HG03521 (cell line): ENCODE data around the gene NRAS.

Experiments
- ATAC-seq: cut with Tn5 transposase; IDR thresholded peaks from one replicate; pipeline ENCODE4 v1.9.1; 2021; ENCODE audit warnings: mild to moderate bottlenecking, moderate library complexity; ENCODE audit not compliant: unreplicated experiment

The NRAS gene

DNA sequence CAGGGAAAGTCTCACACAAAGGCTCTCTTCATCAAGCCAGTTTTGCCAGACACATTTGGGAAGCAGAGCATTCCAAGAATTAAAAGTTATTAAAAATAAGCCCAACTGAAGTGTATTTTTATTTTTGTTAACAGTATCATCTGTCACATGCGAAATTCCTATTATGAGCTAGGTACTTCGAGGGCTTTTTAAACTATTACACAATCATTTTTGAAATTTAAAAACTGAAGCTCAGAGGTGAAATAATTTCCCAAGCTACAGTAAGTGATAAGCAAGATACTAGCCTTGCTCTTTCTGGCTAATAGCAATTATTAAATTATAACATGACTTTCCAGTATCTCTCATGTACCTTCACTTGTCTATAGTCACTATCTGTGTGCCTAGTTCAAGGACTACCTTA is 12.0 kb upstream of the NRAS start:
- ATAC-seq, result no peak

DNA sequence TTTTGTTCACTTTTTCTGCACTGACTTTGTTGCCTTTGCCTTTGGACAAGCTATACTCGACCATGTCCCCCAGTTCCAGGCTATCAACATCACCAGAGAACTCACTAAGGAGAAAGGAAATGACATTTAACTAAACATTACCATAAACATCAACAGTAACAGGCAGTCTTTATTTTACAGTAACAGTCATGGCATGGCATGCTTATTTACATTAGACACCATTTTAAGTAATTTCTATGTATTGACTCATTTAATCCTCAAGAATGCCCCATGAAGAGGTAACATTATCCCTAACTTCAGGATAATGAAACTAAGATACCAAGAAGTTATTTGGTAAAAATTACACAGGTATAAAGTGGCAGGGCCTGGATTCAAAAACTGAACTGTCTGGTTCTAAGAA is 8.7 kb upstream of the NRAS start:
- ATAC-seq, result no peak

DNA sequence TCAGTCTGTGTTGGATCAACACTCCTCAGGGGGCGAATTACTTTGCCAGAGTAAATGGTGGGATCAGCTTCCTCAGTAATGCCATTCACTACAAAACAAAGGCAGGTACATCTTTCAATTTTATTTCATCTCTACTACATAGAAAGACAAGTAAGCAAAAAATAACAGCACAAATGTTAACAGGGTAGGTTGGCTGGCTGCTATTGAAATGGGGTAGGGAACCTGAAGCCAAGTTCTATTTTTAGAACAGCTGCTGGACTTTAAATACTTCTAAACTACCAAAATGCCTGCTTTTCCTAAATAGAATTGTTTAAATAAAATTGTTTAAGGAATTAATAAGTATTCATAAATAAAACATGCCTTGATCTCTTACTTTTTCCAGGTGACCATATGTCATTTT is 7.3 kb upstream of the NRAS start:
- ATAC-seq, result no peak

DNA sequence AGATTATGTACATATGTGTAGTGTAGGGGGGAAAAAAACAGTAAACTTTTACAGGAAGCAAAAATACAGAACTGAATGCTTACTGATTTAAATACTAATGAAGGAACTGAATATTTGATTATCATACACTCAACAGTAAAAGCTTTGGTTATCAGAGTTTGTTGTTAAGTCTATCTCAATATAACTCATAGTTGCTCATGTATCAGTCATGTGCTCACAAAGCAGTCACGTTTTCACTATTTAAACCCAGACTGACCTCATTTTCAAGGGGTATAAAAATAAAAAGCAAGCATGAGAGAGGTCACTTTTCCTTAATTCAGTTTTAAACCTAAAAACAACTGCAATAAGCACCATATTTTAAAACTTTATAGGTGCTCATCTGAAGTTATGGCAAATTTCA is 6.9 kb upstream of the NRAS start:
- ATAC-seq, result no peak

DNA sequence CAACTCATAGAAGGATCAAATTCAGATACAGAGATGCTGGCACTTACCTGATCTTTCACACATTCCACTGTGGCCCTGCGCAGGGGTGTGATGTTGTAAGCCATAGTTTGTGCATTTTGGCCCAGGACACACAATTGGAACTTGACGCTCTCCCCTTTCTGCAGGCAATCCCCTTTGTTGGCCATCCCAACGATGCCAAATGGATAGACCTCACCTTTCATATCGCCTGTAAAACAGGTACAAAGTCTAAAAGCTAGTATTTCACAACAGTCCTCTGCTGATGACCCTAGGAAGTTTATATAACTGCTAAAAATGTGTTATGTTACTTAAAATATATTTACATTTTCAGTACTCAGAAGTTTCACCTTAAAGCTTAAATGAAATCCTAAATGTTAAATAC is 3.9 kb upstream of the NRAS start:
- no peak for ATAC-seq

DNA sequence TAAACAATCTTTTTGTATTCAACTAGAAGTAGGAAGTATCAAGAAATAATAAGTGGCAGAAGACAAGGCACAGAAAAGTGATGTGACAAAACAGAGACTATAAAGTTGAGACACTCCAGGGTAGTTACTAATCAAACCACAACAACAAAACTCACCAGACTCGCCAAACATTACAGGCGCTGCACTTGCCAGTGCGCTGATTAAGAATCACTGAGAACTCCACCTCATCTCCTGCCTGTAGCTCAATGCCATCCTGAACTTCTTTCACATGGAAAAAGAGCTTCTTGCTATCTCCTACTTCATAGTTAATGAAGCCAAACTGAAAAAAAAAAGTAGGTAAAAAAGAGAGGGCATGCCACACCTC is 2.8 kb upstream of the NRAS start:
- no peak for ATAC-seq

DNA sequence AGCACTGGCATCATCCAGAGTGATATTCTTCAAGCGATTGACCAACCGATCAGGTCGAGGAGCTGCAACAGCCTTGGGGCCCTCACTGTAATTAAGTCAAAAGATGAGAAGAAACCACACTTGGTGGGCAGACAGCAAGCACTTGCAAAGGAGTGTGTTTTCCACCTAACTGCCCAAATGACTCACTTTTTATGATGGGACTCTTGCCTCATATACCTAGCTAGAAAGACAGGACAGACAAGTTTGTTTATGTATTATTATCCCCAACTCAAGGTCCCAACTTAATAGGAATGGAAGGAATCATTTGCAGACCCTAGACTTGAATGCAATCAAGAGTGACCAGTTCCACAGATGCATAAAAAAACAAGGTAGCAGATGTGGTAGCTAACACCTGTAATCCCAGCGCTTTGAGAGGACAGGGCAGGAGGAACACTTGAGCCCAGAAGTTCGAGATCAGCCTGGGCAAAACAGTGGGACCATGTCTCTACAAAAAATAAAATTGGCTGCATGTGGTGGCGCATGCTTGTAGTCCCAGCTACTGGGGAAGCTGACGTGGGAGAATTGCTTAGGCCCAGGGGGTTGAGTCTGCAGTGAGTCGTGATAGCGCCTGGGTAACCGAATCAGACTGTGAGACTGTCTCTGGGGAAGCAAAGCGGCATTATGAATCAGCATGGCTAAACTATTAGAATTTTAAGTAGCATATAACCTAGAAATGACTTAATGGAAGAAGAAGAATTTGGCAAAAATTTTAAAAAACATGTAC is 2.3 kb upstream of the NRAS start:
- ATAC-seq, result no peak

DNA sequence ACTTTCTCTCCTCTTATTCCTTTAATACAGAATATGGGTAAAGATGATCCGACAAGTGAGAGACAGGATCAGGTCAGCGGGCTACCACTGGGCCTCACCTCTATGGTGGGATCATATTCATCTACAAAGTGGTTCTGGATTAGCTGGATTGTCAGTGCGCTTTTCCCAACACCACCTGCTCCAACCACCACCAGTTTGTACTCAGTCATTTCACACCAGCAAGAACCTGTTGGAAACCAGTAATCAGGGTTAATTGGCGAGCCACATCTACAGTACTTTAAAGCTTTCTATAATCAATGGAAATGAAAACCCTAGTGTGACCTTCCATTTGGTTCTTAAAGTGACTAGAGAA is 643 bp downstream of the NRAS start:
- no peak for ATAC-seq

DNA sequence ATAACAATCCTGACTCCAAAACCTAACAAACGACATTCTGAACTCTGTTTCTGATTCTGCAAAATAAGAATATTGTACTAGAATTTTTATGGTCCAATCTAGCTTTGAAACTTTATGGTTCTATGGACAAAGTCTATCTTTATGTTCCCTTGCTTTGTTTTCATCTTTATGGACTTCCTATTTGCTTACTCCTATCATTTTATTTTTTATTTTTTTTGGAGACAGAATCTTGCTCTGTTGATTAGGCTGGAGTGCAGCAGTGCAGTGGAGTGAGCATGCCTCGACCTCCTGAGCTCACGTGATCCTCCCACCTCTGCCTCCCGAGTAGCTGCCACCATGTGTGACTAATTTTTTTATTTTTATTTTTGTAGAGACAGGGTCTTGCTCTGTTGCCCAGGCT is 3.6 kb downstream of the NRAS start:
- no peak for ATAC-seq

DNA sequence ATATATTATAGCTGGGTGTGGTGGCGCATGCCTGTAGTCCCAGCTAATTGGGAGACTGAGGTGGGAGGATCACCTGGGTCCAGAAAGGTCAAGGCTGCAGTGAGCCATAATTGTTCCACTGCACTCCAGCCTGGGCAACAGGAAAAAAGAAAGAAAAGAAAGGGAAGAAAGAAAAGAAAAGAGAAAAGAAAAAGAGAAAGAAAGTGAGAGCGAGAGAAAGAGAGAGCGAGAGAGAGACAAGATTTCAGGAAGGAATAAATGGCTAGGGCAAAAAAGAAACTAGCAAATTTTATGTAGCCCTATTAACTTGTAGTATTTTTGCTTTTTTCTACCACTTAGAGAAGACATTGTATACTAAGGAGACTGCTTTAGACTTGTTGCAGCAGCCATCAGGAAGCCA is 6.2 kb downstream of the NRAS start:
- no peak for ATAC-seq

DNA sequence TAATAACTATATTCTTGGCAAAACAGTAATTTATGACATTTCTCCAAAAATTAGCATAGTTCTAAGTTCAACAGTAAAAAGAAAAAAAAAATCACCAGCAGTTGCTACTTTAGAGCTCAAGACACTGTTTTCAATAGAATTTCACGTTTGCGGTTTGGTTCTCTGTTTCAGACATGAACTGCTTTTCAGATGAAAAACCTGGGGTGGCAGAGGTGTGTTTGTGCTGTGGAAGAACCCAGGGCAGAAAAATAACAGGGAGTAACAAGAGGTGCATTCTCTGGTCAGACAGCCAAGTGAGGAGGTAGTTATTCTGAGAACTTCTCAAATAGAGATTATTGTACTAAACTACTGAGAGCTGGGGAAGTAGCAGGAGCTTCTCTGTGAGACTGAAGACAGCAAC is 9.0 kb downstream of the NRAS start:
- ATAC-seq, result no peak

DNA sequence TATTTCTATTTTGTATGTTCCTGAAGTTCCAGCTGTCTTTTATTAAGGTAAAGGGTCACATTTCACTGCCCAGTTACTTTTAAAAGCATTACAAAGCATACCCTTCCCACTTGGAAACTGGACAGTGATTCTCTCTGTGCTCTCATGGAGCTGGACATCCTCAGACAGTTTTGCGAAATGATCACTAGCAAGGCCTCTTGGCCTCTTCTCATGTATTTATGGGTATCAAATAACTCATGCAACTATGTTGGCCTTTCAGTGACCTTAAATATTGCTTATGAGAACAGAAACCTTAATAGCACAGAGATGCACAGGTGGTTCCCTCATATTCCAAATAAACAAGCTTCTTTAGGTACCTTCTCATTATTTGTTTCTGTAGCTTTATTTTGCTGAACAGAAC is 13.3 kb downstream of the NRAS start:
- ATAC-seq, result no peak

DNA sequence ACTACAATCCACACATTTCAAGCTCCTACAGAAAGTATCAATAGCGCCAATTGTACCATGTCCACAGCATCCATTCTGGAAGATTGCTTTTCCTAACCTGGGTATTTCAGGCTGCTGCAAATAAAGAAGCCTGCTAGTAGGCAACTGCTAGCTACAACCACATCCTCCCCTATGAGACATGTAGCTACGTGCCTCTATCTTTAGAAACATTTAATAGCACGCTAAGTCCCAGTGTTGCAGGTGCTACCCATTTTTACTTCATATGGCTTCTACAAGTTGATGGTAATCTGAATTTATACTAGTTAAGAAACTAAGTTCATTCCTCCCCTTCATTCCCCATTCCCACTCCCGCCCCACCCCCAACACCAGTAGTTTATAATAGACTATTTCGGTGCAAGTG is 13.8 kb downstream of the NRAS start:
- ATAC-seq, result no peak

DNA sequence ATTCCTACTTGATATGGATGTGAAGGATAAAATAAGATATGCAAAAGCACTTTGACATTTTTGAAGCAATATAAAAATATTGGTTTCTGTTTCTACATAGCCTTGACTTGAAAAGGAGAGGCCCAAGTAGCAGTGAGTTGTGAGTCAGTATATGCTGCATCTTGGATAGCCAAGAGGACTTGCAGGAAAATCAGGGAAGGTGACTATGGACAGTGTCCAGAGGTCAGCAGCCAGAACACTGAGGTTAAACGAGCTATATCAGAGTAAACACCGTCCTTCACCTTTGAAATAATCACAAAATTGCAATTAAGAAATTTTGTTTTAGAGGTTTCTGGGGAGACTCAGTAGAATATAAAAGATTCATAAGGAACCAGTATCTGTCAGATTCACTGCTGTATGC is 14.6 kb downstream of the NRAS start:
- ATAC-seq, result no peak

DNA sequence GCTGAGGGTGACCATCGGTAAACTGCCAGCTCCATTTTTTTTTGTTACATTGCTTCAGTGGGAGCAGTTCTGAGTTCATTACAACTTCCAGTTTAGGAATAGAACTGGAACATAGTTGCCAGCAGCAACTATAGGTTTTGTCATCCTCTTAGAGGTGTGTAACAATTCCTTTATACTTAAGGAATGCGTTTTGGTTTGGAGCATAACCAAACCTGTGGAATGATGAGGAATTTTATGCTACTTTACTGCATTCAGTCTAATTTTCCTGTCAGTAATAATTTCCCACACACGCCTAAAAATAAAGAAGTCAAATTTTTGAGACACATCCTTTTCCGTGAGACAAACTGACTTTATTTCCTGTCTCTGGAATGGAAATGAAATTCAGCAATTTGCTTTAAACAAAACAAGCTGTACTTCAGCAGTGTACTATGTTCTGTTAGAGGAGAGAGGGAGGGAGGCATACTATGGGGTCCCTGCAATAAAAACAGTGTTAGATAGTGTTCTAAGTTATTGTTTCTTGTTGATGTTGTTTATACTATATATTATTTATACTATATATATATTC is 16.5 kb downstream of the NRAS start:
- ATAC-seq, result no peak

DNA sequence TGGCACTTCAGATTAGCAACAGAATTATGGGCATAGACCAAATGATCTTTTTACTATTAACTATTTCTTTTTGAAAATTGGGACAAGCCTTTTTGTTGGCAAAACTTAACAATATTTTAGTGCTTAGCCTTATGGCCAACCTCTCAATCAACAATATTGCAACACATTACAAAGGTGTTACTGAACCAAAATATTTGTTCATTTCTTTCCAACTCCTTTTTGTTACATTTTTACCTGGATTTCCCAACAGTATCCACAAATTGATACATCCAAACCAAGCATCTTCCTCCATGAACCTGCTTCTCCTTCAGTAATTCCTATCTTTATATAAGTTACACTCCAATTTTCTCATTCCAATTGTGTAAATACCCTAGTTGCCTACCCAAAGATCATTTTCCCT is 19.8 kb downstream of the NRAS start:
- ATAC-seq, result no peak

DNA sequence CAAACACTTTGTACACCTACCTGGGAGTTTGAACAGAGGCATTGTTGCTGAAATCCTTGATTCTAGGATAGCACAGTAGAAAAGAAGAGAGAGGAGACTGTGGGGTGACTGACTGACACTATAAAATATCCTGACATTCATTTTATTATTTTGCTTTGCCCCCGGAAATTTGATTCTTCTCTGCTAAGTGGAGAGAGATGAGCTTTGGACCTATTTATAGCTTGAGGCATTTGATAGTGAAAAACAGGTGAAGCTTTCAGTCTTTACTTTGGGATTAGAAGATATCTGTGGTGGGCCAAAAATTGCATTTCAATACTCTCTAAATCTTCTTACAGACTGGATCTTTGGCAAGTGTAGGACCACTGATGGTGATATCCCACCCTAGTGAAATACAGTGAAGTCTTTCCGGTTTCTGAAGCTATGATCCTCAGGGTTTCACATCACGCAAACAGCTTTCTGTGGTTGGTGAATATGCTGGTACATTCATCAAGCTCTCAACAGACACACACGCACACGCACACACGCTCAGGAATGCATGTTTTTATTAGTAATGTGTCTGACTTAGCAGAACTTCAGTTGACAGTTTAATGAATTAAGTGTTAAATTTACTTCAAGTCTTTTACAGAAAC is 21.0 kb downstream of the NRAS start, which contains the start of gene AMPD1:
TSS of gene AMPD1 (minus strand) at position 117 of the 629 bp plus-strand sequence. CDS start at position 42, 75 bp downstream.
- ATAC-seq, result no peak

DNA sequence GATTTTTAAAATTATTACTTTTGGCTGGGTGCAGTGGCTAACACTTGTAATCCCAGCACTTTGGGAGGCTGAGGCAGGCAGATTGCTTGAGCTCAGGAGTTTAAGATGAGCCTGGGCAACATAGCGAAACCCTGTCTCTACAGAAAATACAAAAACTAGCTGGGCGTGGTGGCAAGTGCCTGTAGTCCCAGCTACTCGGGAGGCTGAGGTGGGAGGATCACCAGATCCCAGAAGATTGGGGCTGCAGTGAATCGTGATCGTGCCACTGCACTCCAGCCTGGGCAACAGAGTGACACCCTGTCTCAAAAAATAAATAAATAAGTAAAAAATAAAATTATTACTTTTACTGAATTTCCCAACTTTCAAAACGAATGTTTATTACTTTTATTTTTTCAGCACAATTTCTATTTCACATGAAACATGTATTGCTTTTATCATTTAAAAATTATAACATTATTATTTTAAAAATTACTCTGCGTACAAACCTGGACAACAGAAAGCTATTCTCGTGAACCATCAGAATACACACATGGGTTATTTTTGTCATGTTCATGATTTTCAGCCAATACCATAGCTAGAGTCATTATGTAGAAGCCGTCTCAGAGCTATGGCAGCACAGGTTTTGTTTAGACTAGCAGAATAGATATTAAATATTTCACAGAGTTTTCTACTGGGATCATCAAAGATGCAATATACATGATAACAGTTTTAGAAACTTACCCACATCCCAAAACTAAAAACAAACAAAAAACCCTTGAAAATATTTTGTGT is 21.8 kb downstream of the NRAS start:
- no peak for ATAC-seq

DNA sequence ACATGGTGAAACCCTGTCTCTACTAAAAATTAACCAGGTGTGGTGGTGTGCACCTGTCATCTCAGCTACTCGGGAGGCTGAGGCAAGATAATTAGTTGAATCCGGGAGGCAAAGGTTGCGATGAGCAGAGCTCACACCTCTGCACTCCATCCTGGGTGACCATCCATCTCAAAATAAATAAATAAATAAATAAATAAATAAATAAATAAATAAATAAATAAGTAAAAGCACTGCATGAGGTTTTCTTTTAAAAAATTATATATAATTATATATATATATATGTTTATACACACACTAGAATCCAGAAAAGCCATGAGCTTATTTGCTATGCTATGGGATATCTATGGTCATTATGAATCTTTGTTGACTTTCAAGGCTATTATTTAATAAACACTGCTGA is 23.6 kb downstream of the NRAS start:
- no peak for ATAC-seq

DNA sequence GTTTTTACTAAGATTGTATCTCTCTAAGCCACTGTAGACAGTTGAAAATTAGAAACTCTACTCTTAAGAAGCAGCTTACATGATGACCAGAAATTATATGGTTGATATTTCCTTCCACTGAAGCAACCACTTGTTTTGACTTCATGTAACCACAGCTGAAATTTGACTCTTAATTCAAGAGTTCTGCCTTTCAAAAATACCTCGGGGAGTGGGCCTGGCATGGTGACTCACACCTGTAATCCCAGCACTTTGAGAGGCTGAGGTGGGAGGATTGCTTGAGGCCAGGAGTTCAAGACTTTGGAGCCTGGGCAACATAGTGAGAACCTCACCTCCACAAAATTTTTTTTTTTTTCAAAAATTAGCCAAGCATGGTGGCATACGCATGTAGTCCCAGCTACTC is 25.5 kb downstream of the NRAS start:
- no peak for ATAC-seq

DNA sequence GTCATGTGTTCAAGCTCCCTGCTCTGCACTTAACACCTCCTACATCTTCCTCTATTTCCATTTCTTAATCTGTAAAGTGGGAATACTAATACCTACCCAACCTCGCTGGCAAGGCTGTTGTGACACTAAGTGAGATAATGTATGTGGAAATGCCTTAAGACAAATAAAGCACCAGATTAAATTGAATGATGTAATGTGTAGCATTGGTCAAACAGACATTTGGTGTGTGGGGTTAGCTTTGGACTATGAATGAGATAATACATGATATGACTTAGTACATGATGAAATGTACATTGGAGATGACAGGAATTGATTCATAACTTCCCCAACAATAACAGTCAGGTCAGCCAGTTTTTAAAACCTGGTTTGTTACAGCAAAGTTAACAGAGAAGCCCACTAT is 26.4 kb downstream of the NRAS start:
- no peak for ATAC-seq

DNA sequence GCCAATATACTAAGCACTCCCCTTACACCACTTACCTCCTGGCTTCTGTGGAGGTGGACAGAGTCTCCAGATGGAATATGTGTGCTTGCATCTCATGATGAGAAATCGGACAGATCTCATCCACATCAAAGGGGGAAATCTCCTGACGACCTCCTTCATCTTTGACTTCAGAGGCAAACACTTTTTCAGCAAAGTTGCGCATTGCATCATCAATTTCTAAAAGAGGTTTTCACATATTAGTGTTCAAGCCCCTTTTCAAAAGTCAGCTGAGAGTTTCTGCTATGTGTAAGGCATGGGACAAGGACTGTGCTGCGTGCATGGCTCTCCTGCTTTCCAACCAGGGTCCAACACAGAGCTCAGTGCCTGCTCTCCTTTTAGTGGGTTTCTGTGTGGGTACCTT is 28.0 kb downstream of the NRAS start:
- no peak for ATAC-seq
